SK-N-SH (cell line): Measurements from ENCODE around the gene ST7.

ENCODE experiments used
- CHD2 ChIP-seq: fragments of 150-350 bp; IDR thresholded peaks from 2 replicates; pipeline ENCODE4 v1.6.1; 2018; ENCODE audit warnings: low read length; ENCODE audit not compliant: partially characterized antibody
- EP300 ChIP-seq, 2 experiments: IDR thresholded peaks; 2 replicates each; pipeline versions ENCODE4 v1.4.0 to v1.6.1; 2012; ENCODE audit warnings: borderline replicate concordance in 1 of 2, low read depth in 1 of 2, low read length in 1 of 2
- EZH2phosphoT487 ChIP-seq: fragments of 200-600 bp; sonication (generic); IDR thresholded peaks from 2 replicates; pipeline ENCODE4 v1.6.1; 2017; ENCODE audit warnings: low read depth, mixed run types, mild to moderate bottlenecking, antibody characterized with exemption, moderate library complexity, borderline replicate concordance
- FOXJ3 ChIP-seq: sonication (generic); formaldehyde crosslinking; IDR thresholded peaks from 2 replicates; pipeline ENCODE4 v1.5.1; 2020; ENCODE audit warnings: mild to moderate bottlenecking, missing genetic modification reagents
- GATA2 ChIP-seq: sonication (generic); formaldehyde crosslinking; IDR thresholded peaks from 2 replicates; pipeline ENCODE4 v1.5.0; 2020; ENCODE audit warnings: mild to moderate bottlenecking, missing genetic modification reagents
- MAX ChIP-seq: IDR thresholded peaks from 2 replicates; pipeline ENCODE4 v1.4.0; 2012; ENCODE audit warnings: low read depth
- POLR2AphosphoS5 ChIP-seq: IDR thresholded peaks from 2 replicates; pipeline ENCODE4 v1.6.1; 2012; ENCODE audit warnings: low read depth, low read length
- REST ChIP-seq: IDR thresholded peaks from 2 replicates; pipeline ENCODE4 v1.6.1; 2012; ENCODE audit warnings: mild to moderate bottlenecking, low read depth, low read length, moderate library complexity
- SIN3A ChIP-seq: IDR thresholded peaks from 2 replicates; pipeline ENCODE4 v1.6.1; 2012; ENCODE audit warnings: low read depth, mild to moderate bottlenecking, low read length, moderate library complexity, borderline replicate concordance
- USF2 ChIP-seq: fragments of 150-350 bp; IDR thresholded peaks from 2 replicates; pipeline ENCODE4 v1.6.1; 2017; ENCODE audit warnings: antibody characterized with exemption, low read length, low read depth, borderline replicate concordance
- YY1 ChIP-seq: IDR thresholded peaks from 2 replicates; pipeline ENCODE4 v1.4.0; 2012; ENCODE audit warnings: low read depth, mild to moderate bottlenecking
- TF ChIP-seq, protein P1 (sequence below): fragments of 200-600 bp; sonication (generic); IDR thresholded peaks from 2 replicates; pipeline ENCODE4 v1.6.1; 2017; ENCODE audit warnings: antibody characterized with exemption, mild to moderate bottlenecking, moderate library complexity
- TF ChIP-seq, protein P2 (sequence below): fragments of 150-350 bp; IDR thresholded peaks from 2 replicates; pipeline ENCODE4 v1.6.1; 2016; ENCODE audit warnings: mild to moderate bottlenecking, low read depth, low read length

DNA sequence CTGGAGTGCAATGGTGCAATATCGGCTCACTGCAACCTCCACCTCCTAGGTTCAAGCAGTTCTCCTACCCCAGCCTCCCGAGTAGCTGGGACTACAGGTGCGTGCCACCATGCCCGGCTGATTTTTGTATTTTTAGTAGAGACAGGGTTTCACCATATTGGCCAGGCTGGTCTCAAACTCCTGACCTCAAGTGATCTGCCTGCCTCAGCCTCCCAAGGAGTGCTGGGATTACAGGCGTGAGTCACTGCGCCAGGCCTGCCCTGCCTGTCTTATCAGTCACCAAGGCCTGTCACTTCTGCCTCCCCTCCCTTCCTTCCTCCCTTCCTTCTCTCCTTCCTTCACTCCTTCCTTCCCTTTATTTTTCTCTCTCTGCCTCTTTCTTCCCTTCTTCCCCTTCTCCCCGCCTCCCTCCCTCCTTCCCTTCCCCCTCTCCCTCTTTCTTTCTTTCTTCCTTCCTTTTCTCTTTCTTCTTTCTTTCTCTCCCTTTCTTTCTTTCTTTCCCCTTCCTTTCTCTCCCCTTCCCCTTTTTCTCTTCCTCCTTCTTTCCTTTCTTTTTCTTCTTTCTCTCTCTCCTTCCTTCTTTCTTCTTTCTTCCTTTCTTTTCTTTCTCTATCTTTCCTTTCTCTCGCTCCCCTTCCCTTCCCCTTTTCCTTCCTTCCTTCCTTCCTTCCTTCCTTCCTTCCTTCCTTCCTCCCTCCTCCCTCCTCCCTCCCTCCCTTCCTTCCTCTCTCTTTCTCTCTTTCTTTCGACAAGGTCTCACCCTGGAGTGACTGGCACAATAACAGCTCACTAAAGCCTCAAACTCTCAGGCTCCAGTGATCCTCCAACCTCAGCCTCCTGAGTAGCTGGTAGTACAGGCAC lies 3.1 kb upstream of the ST7 start:
- TF ChIP-seq, protein P1, sequence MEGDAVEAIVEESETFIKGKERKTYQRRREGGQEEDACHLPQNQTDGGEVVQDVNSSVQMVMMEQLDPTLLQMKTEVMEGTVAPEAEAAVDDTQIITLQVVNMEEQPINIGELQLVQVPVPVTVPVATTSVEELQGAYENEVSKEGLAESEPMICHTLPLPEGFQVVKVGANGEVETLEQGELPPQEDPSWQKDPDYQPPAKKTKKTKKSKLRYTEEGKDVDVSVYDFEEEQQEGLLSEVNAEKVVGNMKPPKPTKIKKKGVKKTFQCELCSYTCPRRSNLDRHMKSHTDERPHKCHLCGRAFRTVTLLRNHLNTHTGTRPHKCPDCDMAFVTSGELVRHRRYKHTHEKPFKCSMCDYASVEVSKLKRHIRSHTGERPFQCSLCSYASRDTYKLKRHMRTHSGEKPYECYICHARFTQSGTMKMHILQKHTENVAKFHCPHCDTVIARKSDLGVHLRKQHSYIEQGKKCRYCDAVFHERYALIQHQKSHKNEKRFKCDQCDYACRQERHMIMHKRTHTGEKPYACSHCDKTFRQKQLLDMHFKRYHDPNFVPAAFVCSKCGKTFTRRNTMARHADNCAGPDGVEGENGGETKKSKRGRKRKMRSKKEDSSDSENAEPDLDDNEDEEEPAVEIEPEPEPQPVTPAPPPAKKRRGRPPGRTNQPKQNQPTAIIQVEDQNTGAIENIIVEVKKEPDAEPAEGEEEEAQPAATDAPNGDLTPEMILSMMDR = no peak
- TF ChIP-seq POLR2AphosphoS5 (no peak), YY1 (no peak), EP300 (IDR thresholded peaks at IDR 0.05; ENCODE audit: borderline replicate concordance in 1 of 2, low read depth in 1 of 2, low read length in 1 of 2) (no peak), GATA2 (no peak), USF2 (no peak), SIN3A (no peak), REST (no peak), CHD2 (no peak), EZH2phosphoT487 (no peak), MAX (no peak), FOXJ3 (CRISPR knock-in tag) (no peak)
- TF ChIP-seq, protein P2, sequence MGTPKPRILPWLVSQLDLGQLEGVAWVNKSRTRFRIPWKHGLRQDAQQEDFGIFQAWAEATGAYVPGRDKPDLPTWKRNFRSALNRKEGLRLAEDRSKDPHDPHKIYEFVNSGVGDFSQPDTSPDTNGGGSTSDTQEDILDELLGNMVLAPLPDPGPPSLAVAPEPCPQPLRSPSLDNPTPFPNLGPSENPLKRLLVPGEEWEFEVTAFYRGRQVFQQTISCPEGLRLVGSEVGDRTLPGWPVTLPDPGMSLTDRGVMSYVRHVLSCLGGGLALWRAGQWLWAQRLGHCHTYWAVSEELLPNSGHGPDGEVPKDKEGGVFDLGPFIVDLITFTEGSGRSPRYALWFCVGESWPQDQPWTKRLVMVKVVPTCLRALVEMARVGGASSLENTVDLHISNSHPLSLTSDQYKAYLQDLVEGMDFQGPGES = no peak
